ENCODE data around the gene CATSPERZ.
A peak's percentile ranks its signal among the peaks of the same experiment; 100 is the strongest.

CATSPERZ gene

GRCh38 chr11:64284962-64285884 is 14.9 kb upstream of the CATSPERZ start, which contains the start of gene GPR137:
GPR137 (plus strand) TSS chr11:64285848; CDS start chr11:64286525, 677 bp downstream.
- DNase-seq (ENCODE audit: low read depth in 2 of 2), result peak; percentile 83 to 86

GRCh38 chr11:64285885-64286800 is 14.0 kb upstream of the CATSPERZ start:
- no peak for DNase-seq (ENCODE audit: low read depth in 2 of 2)

- no peak for DNase-seq (ENCODE audit: low read depth in 2 of 2)
Observed at GRCh38 chr11:64286801-64287159, 13.4 kb upstream of the CATSPERZ start.

GRCh38 chr11:64287676-64288352 is 12.3 kb upstream of the CATSPERZ start:
- no peak for DNase-seq (ENCODE audit: low read depth in 2 of 2)

GRCh38 chr11:64288353-64288750 is 11.8 kb upstream of the CATSPERZ start:
- no peak for DNase-seq (ENCODE audit: low read depth in 2 of 2)

- DNase-seq (ENCODE audit: low read depth in 2 of 2), result no peak
Observed at GRCh38 chr11:64289002-64289564, 11.1 kb upstream of the CATSPERZ start.

GRCh38 chr11:64290352-64291261 is 9.6 kb upstream of the CATSPERZ start:
- DNase-seq (ENCODE audit: low read depth in 2 of 2), result no peak

- no peak for DNase-seq (ENCODE audit: low read depth in 2 of 2)
Observed at GRCh38 chr11:64291262-64291751, 8.9 kb upstream of the CATSPERZ start, which contains the start of gene KCNK4. KCNK4 (plus strand) TSS chr11:64291302; CDS start chr11:64293019, 1,717 bp downstream.

- no peak for DNase-seq (ENCODE audit: low read depth in 2 of 2)
Observed at GRCh38 chr11:64291752-64292459, 8.3 kb upstream of the CATSPERZ start.

GRCh38 chr11:64292460-64293254 is 7.5 kb upstream of the CATSPERZ start:
- no peak for DNase-seq (ENCODE audit: low read depth in 2 of 2)

- no peak for DNase-seq (ENCODE audit: low read depth in 2 of 2)
Observed at GRCh38 chr11:64294774-64295173, 5.4 kb upstream of the CATSPERZ start.

GRCh38 chr11:64295760-64296159 is 4.4 kb upstream of the CATSPERZ start:
- DNase-seq (ENCODE audit: low read depth in 2 of 2), result no peak

- no peak for DNase-seq (ENCODE audit: low read depth in 2 of 2)
Observed at GRCh38 chr11:64296236-64296635, 3.9 kb upstream of the CATSPERZ start.

- no peak for DNase-seq (ENCODE audit: low read depth in 2 of 2)
Observed at GRCh38 chr11:64296830-64297698, 3.1 kb upstream of the CATSPERZ start.

- DNase-seq (ENCODE audit: low read depth in 2 of 2), result no peak
Observed at GRCh38 chr11:64297699-64298358, 2.3 kb upstream of the CATSPERZ start.

GRCh38 chr11:64298966-64299846 is 952 bp upstream of the CATSPERZ start:
- DNase-seq (ENCODE audit: low read depth in 2 of 2), result no peak

Measured in stimulated activated CD8-positive, alpha-beta memory T cell treated with anti-CD3 and anti-CD28 coated beads, Interleukin-15, amount 100 ng/mL, for 48 hours (primary cell).